Neural cell (in vitro differentiated cells): Measurements from ENCODE around the gene FBLN7.

Source experiments
- EZH2 ChIP-seq: fragments of 200-600, 300-800 bp; shearing (Covaris generic), sonication (generic); IDR thresholded peaks from 2 replicates; pipeline ENCODE4 v1.6.1; 2014; ENCODE audit warnings: antibody characterized with exemption, low read length, borderline replicate concordance, mild to moderate bottlenecking; ENCODE audit not compliant: insufficient read depth, poor library complexity, severe bottlenecking
- POLR2AphosphoS5 ChIP-seq: IDR thresholded peaks from 2 replicates; pipeline ENCODE4 v1.6.1; 2012
- RAD21 ChIP-seq: fragments of 450-650 bp; conservative IDR thresholded peaks from 2 replicates; pipeline ENCODE4 v1.6.1; 2014; ENCODE audit warnings: antibody characterized with exemption, mild to moderate bottlenecking, moderate library complexity
- TF ChIP-seq, protein P1 (sequence below): fragments of 450-650 bp; IDR thresholded peaks from 2 replicates; pipeline ENCODE4 v1.5.1; 2014; ENCODE audit warnings: antibody characterized with exemption, mild to moderate bottlenecking, moderate library complexity; ENCODE audit not compliant: poor library complexity, severe bottlenecking

DNA sequence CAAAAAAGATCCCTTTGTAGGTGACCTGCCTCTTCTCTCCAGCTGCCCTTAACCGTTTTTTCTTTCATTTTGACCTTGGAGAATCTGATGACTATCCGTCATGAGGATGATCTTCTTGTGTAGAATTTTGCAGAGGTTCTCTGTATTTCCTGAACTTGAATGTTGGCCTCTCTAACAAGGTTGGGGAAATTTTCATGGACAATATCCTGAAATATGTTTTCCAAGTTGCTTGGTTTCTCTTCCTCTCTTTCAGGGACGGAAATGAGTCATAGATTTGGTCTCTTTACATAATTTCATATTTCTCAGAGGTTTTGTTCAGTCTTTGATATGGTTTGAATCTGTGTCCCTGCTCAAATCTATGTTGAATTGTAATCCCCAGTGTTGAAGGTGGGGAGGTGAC is 82.6 kb downstream of the FBLN7 start:
- no peak for TF ChIP-seq RAD21
- TF ChIP-seq EZH2 = no peak
- TF ChIP-seq, protein P1, sequence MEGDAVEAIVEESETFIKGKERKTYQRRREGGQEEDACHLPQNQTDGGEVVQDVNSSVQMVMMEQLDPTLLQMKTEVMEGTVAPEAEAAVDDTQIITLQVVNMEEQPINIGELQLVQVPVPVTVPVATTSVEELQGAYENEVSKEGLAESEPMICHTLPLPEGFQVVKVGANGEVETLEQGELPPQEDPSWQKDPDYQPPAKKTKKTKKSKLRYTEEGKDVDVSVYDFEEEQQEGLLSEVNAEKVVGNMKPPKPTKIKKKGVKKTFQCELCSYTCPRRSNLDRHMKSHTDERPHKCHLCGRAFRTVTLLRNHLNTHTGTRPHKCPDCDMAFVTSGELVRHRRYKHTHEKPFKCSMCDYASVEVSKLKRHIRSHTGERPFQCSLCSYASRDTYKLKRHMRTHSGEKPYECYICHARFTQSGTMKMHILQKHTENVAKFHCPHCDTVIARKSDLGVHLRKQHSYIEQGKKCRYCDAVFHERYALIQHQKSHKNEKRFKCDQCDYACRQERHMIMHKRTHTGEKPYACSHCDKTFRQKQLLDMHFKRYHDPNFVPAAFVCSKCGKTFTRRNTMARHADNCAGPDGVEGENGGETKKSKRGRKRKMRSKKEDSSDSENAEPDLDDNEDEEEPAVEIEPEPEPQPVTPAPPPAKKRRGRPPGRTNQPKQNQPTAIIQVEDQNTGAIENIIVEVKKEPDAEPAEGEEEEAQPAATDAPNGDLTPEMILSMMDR = no peak
- no peak for TF ChIP-seq POLR2AphosphoS5
